Ishikawa (cell line): ENCODE data around the gene CERCAM.

ENCODE experiments used
- CEBPB ChIP-seq: IDR thresholded peaks from 2 replicates; pipeline ENCODE4 v1.6.1; 2012
- EP300 ChIP-seq: IDR thresholded peaks from 2 replicates; pipeline ENCODE4 v1.6.1; 2012; ENCODE audit warnings: borderline replicate concordance
- TAF1 ChIP-seq: IDR thresholded peaks from 2 replicates; pipeline ENCODE4 v1.6.1; 2012; ENCODE audit warnings: low read depth, mild to moderate bottlenecking

DNA sequence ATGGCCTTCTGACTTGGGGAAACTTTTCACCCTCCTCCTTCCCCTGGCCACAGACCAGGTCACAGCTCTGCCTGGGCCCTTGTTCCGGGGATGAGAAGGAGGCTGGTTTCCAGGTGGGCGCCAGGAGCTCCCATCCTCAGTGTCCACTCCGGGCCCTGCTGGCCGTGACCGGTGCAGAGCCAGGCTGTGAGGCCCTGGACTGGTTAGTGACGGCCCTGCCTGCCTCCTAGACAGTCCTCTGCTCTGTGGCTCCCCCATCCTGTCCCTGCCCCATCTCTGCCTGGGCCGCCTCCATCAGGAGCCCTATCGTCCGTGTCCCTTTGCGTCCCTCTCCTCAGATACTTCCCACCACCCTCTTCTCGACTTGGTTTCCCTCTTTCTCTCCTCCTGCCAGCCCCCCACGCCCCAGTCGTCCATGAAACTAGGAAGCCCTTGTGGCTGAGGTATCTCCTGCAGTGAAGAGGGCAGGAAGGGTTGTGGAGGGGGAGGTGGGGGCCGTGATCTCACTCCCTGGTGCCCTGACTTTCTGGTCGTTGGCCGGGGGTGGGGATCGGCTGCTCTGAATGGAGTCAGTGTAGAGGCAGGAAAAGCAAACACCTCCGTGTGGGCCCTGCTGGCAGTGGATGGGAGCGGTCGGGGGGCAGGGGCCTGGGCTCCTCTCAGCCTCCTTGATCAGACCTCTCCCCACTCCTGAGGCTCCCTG lies 15.4 kb upstream of the CERCAM start:
- TF ChIP-seq TAF1 = no peak
- TF ChIP-seq EP300 = no peak
- TF ChIP-seq CEBPB = no peak
